ENCODE measurements around the gene TNRC18.

TNRC18 gene

GRCh38 chr7:5456409-5456808, 32.8 kb upstream of the TNRC18 start (continued):
- no peak for TF ChIP-seq CSRNP3 (CRISPR knock-in tag; IDR thresholded peaks at IDR 0.05)
- TF ChIP-seq RARB (CRISPR knock-in tag; IDR thresholded peaks at IDR 0.05): no peak

- no peak for ATAC-seq
- no peak for TF ChIP-seq RARB (CRISPR knock-in tag; IDR thresholded peaks at IDR 0.05)
- no peak for TF ChIP-seq POU6F1 (CRISPR knock-in tag; IDR thresholded peaks at IDR 0.05; ENCODE audit: borderline replicate concordance, low read depth)
Measured at GRCh38 chr7:5455581-5456219, 32.1 kb upstream of the TNRC18 start.

DNA sequence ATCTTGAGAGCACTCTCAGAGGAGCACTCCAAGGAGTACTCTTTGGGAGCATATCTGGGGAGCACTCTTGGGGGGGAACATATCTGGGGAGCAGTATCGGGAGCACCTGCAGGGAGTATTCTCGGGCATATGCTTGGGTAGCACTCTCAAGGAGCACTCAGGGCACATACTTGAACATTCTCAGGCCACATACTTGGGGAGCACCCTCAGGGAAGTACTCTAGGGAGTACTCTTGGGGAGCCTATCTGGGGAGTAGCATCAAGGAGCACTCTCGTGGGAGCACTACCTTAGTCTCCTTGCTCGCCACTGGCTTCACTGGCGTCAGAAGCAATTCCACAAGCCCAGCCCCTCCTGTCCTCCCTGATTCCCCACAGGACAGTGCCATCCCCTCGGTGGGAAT, 31.5 kb upstream of the TNRC18 start:
- ATAC-seq: no peak
- TF ChIP-seq ZFP3 (CRISPR knock-in tag; IDR thresholded peaks at IDR 0.05) (no peak), CSDC2 (CRISPR knock-in tag; IDR thresholded peaks at IDR 0.05) (no peak), ZFP30 (CRISPR knock-in tag; IDR thresholded peaks at IDR 0.05) (no peak), ZNF70 (CRISPR knock-in tag; IDR thresholded peaks at IDR 0.05) (no peak), ESRRG (CRISPR knock-in tag; IDR thresholded peaks at IDR 0.05) (no peak), CSRNP3 (CRISPR knock-in tag; IDR thresholded peaks at IDR 0.05) (no peak), BACH2 (CRISPR knock-in tag; IDR thresholded peaks at IDR 0.05; ENCODE audit: borderline replicate concordance) (no peak)
- TF ChIP-seq, protein P1, sequence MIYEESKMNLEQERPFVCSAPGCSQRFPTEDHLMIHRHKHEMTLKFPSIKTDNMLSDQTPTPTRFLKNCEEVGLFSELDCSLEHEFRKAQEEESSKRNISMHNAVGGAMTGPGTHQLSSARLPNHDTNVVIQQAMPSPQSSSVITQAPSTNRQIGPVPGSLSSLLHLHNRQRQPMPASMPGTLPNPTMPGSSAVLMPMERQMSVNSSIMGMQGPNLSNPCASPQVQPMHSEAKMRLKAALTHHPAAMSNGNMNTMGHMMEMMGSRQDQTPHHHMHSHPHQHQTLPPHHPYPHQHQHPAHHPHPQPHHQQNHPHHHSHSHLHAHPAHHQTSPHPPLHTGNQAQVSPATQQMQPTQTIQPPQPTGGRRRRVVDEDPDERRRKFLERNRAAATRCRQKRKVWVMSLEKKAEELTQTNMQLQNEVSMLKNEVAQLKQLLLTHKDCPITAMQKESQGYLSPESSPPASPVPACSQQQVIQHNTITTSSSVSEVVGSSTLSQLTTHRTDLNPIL (CRISPR knock-in tag; IDR thresholded peaks at IDR 0.05; ENCODE audit: low read depth): no peak
- TF ChIP-seq, protein P2, sequence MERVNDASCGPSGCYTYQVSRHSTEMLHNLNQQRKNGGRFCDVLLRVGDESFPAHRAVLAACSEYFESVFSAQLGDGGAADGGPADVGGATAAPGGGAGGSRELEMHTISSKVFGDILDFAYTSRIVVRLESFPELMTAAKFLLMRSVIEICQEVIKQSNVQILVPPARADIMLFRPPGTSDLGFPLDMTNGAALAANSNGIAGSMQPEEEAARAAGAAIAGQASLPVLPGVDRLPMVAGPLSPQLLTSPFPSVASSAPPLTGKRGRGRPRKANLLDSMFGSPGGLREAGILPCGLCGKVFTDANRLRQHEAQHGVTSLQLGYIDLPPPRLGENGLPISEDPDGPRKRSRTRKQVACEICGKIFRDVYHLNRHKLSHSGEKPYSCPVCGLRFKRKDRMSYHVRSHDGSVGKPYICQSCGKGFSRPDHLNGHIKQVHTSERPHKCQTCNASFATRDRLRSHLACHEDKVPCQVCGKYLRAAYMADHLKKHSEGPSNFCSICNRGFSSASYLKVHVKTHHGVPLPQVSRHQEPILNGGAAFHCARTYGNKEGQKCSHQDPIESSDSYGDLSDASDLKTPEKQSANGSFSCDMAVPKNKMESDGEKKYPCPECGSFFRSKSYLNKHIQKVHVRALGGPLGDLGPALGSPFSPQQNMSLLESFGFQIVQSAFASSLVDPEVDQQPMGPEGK (CRISPR knock-in tag; IDR thresholded peaks at IDR 0.05; ENCODE audit: borderline replicate concordance): no peak

- TF ChIP-seq TSHZ2 (CRISPR knock-in tag; IDR thresholded peaks at IDR 0.05) (no peak), TCF4 (CRISPR knock-in tag; IDR thresholded peaks at IDR 0.05; ENCODE audit: borderline replicate concordance) (no peak), TOX (CRISPR knock-in tag; IDR thresholded peaks at IDR 0.05; ENCODE audit: borderline replicate concordance) (no peak), CSDC2 (CRISPR knock-in tag; IDR thresholded peaks at IDR 0.05) (no peak)
- no peak for ATAC-seq
Measured at GRCh38 chr7:5454485-5454884, 30.9 kb upstream of the TNRC18 start.
